HG03565 (cell line): Measurements from ENCODE around the gene GYG2.
"Not testable (repeated sequence)": the region's sequence is repeated elsewhere in the genome, so short reads cannot be mapped to it uniquely, and the experiment has no call there.

Source experiments
- ATAC-seq: cut with Tn5 transposase; IDR thresholded peaks from one replicate; pipeline ENCODE4 v1.9.1; 2021; ENCODE audit warnings: mild to moderate bottlenecking, moderate library complexity; ENCODE audit not compliant: unreplicated experiment

GYG2 gene

GRCh38 chrX:2863646-2864045 lies 34.9 kb downstream of the GYG2 start:
- no peak for ATAC-seq

GRCh38 chrX:2867206-2867605 lies 38.5 kb downstream of the GYG2 start:
- ATAC-seq: no peak

- ATAC-seq: no peak
Measured at GRCh38 chrX:2870650-2871049, 41.9 kb downstream of the GYG2 start.

GRCh38 chrX:2871831-2872230 lies 43.1 kb downstream of the GYG2 start:
- no peak for ATAC-seq

- no peak for ATAC-seq
Measured at GRCh38 chrX:2872671-2873277, 44.0 kb downstream of the GYG2 start.

GRCh38 chrX:2874222-2875135 lies 45.7 kb downstream of the GYG2 start:
- ATAC-seq: no peak

GRCh38 chrX:2875136-2875481 lies 46.4 kb downstream of the GYG2 start:
- ATAC-seq: no peak

- no peak for ATAC-seq
Measured at GRCh38 chrX:2875798-2876399, 47.2 kb downstream of the GYG2 start.

- ATAC-seq: no peak
Measured at GRCh38 chrX:2878563-2878962, 49.8 kb downstream of the GYG2 start.

GRCh38 chrX:2879670-2880069 lies 50.9 kb downstream of the GYG2 start:
- no peak for ATAC-seq

- ATAC-seq: no peak
Measured at GRCh38 chrX:2883770-2884169, 55.0 kb downstream of the GYG2 start.

GRCh38 chrX:2888309-2888708 lies 59.6 kb downstream of the GYG2 start:
- ATAC-seq: no peak

- no peak for ATAC-seq
Measured at GRCh38 chrX:2889045-2889605, 60.4 kb downstream of the GYG2 start.

GRCh38 chrX:2889706-2890490 lies 61.2 kb downstream of the GYG2 start:
- ATAC-seq: not testable (repeated sequence)

- not testable (repeated sequence) for ATAC-seq
Measured at GRCh38 chrX:2890536-2891460, 62.1 kb downstream of the GYG2 start.

GRCh38 chrX:2892816-2893215 lies 64.1 kb downstream of the GYG2 start:
- no peak for ATAC-seq

GRCh38 chrX:2894885-2895292 lies 66.2 kb downstream of the GYG2 start:
- no peak for ATAC-seq

- no peak for ATAC-seq
Measured at GRCh38 chrX:2897311-2897689, 68.6 kb downstream of the GYG2 start.

- ATAC-seq: not testable (repeated sequence)
Measured at GRCh38 chrX:2897690-2898623, 69.2 kb downstream of the GYG2 start.
